ENCODE data around the gene LRP10.

DNA sequence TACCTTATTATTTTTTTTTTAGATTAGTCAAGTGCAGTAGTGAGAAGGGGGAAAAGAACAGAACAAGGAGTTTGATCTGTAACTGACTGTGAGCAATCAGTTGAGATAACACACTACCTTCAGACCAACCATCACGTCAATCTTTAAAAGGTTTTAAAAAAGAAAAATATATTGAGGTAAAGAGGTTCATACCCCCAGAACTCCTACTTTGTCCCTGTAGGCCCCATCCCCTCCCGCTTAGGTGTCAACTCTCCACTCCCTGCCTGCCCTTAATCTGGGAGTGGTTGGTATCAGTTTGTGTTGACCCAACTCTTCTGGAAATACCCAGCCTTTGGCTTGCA, 19.0 kb upstream of the LRP10 start:
- TF ChIP-seq, protein P1, sequence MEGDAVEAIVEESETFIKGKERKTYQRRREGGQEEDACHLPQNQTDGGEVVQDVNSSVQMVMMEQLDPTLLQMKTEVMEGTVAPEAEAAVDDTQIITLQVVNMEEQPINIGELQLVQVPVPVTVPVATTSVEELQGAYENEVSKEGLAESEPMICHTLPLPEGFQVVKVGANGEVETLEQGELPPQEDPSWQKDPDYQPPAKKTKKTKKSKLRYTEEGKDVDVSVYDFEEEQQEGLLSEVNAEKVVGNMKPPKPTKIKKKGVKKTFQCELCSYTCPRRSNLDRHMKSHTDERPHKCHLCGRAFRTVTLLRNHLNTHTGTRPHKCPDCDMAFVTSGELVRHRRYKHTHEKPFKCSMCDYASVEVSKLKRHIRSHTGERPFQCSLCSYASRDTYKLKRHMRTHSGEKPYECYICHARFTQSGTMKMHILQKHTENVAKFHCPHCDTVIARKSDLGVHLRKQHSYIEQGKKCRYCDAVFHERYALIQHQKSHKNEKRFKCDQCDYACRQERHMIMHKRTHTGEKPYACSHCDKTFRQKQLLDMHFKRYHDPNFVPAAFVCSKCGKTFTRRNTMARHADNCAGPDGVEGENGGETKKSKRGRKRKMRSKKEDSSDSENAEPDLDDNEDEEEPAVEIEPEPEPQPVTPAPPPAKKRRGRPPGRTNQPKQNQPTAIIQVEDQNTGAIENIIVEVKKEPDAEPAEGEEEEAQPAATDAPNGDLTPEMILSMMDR (IDR thresholded peaks at IDR 0.05): no peak
- no peak for TF ChIP-seq ZFX (IDR thresholded peaks at IDR 0.05; ENCODE audit: borderline replicate concordance)
